ENCODE measurements around the gene ITGA1. TPM values are rescaled to one million over a fixed set of nuclear protein-coding genes. Genes with fewer than 3 reads are reported as not detected.
"Not testable (repeated sequence)": the region's sequence is repeated elsewhere in the genome, so short reads cannot be mapped to it uniquely, and the experiment has no call there.

The ITGA1 gene
- polyA plus RNA-seq, 1 experiment, result 148 TPM

DNA sequence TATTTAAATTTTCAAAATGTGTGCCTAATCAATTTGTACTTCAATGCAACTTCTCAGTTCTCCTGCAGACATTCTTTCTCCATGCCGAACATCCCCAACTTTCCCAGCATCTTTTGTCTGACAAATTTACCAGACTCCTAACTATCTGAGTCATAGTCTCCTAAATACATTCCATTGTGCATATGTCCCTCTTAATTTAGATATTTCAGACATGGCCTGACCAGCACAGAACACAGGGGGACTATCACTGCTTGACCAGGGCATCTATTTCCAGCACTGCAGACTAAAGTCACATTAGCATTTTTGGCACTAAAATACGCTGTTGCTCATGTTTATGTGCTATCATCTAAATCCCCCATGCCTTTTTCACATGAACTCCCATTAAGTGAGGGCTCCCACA is 71.9 kb downstream of the ITGA1 start:
- TF ChIP-seq, protein P1, sequence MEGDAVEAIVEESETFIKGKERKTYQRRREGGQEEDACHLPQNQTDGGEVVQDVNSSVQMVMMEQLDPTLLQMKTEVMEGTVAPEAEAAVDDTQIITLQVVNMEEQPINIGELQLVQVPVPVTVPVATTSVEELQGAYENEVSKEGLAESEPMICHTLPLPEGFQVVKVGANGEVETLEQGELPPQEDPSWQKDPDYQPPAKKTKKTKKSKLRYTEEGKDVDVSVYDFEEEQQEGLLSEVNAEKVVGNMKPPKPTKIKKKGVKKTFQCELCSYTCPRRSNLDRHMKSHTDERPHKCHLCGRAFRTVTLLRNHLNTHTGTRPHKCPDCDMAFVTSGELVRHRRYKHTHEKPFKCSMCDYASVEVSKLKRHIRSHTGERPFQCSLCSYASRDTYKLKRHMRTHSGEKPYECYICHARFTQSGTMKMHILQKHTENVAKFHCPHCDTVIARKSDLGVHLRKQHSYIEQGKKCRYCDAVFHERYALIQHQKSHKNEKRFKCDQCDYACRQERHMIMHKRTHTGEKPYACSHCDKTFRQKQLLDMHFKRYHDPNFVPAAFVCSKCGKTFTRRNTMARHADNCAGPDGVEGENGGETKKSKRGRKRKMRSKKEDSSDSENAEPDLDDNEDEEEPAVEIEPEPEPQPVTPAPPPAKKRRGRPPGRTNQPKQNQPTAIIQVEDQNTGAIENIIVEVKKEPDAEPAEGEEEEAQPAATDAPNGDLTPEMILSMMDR (IDR thresholded peaks at IDR 0.05; ENCODE audit: low read depth, low read length), result no peak
- Histone ChIP-seq H3K27ac (ENCODE audit: low read depth, low read length) (peak overlapping the region; percentile 71), H3K4me3 (ENCODE audit: low read depth, low read length) (no peak overlapping the region), H3K9me3 (ENCODE audit: control insufficient read depth, insufficient read depth, low read length) (no peaks in the 10 kb centered on the region), H3K27me3 (ENCODE audit: control insufficient read depth, insufficient read depth, low read length) (no peaks in the 10 kb centered on the region)
- POLR2A ChIA-PET, result no interaction called here
- no peak for DNase-seq (ENCODE audit: low read depth, low spot score)
- CTCF ChIA-PET, result no interaction called here

DNA sequence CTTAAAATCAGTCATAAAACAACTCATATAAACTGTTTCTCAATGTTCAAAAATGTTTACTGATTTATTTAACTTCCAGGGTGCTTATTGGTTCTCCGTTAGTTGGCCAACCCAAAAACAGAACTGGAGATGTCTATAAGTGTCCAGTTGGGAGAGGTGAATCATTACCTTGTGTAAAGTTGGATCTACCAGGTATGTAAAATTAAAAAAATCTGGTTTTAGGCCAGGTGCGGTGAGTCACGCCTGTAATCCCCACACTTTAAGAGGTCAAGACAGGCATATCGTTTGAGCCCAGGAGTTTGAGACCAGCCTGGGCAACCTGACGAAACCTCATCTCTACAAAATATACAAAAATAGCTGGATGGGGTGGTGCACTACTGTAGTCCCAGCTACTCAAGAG is 73.7 kb downstream of the ITGA1 start:
- Histone ChIP-seq H3K27ac (ENCODE audit: low read depth, low read length) (no peak overlapping the region), H3K4me3 (ENCODE audit: low read depth, low read length) (no peak overlapping the region), H3K9me3 (ENCODE audit: control insufficient read depth, insufficient read depth, low read length) (no peaks in the 10 kb centered on the region), H3K27me3 (ENCODE audit: control insufficient read depth, insufficient read depth, low read length) (no peaks in the 10 kb centered on the region)
- ChIA-PET POLR2A (no interaction called here), CTCF (no interaction called here)
- TF ChIP-seq, protein P1 (IDR thresholded peaks at IDR 0.05; ENCODE audit: low read depth, low read length), result no peak
- no peak for DNase-seq (ENCODE audit: low read depth, low spot score)

DNA sequence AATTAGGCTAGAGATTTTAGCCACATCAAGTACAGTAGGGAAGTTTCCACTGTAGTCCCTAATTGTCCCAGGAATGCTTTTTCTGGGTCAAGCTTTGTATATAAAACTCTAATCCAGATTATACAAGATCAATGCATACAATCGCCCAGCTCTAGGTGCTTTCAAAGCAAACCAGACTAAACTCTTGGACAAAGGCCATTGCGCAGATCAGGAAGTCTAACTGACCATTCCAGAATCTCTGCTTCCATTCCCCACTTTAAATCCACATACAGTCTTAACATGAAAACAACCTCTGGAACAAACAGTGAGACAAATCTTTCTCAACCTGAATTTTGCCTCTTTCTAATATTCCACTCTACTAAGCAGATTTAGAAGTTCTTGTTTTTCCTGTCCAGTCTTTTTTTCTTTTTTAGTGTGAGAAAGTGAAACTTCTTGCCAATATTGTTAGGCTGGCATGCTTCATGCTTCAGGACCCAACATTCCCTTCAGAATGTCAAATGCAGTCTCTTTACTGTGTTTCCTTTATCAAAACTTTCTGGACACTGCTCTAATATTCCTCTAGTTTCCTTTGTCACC is 76.1 kb downstream of the ITGA1 start:
- TF ChIP-seq, protein P1 (IDR thresholded peaks at IDR 0.05; ENCODE audit: low read depth, low read length), result no peak
- H3K27me3 ChIP-seq (ENCODE audit: control insufficient read depth, insufficient read depth, low read length), result no peaks in the 10 kb centered on the region
- no peak for DNase-seq (ENCODE audit: low read depth, low spot score)
- H3K4me3 ChIP-seq (ENCODE audit: low read depth, low read length), result no peak overlapping the region
- no peaks in the 10 kb centered on the region for H3K9me3 ChIP-seq (ENCODE audit: control insufficient read depth, insufficient read depth, low read length)
- CTCF ChIA-PET, result no interaction called here
- H3K27ac ChIP-seq (ENCODE audit: low read depth, low read length), result peak overlapping the region; percentile 71
- POLR2A ChIA-PET, result interaction anchor here (0.6 to 1.6 kb wide), 3 partner anchors 17 to 56 kb away, joined by 3 to 7 read pairs (median 6); no protein-coding TSS in a partner anchor

DNA sequence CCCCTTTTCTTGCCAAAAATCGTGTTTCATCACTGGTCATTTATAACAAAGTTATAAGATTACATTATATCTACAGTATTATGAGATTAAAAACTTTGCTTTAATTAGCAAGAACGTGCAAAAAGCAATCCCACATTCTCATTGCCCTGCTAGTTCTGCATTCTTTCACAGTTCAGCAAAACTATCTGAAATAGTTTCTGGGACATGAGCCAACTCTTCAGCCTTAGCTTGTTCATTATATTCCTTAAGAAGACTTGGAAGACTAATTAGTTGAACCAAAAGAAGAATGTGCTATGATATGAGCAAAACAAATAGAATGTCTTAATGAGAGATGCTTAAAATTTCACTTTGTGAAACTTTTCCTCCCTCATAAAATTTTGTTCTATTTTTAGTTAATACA is 76.7 kb downstream of the ITGA1 start:
- Histone ChIP-seq H3K4me3 (ENCODE audit: low read depth, low read length) (no peak overlapping the region), H3K9me3 (ENCODE audit: control insufficient read depth, insufficient read depth, low read length) (no peaks in the 10 kb centered on the region), H3K27ac (ENCODE audit: low read depth, low read length) (peak overlapping the region; percentile 62), H3K27me3 (ENCODE audit: control insufficient read depth, insufficient read depth, low read length) (no peaks in the 10 kb centered on the region)
- ChIA-PET CTCF (interaction anchor here (0.5 kb wide), 1 partner anchor 56 kb away, joined by 3 read pairs; no protein-coding TSS in a partner anchor), POLR2A (interaction anchor here (0.6 to 1.6 kb wide), 4 partner anchors 18 to 65 kb away, joined by 3 to 14 read pairs (median 6); no protein-coding TSS in a partner anchor)
- peak; percentile 56 for DNase-seq (ENCODE audit: low read depth, low spot score)
- TF ChIP-seq, protein P1 (IDR thresholded peaks at IDR 0.05; ENCODE audit: low read depth, low read length), result no peak

DNA sequence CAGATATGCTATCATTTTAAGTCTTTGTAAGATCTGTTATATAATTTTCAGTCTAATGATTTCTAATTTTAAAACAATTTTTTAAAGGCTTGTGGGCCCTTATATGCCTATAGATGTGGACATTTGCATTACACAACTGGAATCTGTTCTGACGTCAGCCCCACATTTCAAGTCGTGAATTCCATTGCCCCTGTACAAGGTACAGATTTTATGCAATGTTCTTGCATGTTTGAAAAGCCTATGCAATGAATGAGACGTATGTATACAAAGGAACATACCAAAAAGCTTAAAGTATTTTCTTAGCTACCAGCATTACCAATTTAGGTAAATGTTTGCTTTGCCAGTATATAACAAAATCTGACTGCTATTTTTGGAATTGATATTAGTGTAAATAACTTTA is 77.2 kb downstream of the ITGA1 start:
- no peaks in the 10 kb centered on the region for H3K27me3 ChIP-seq (ENCODE audit: control insufficient read depth, insufficient read depth, low read length)
- ChIA-PET CTCF (interaction anchor here (0.5 kb wide), 1 partner anchor 57 kb away, joined by 3 read pairs; no protein-coding TSS in a partner anchor), POLR2A (interaction anchor here (1.1 to 1.6 kb wide), 4 partner anchors 8 to 65 kb away, joined by 5 to 14 read pairs (median 6); no protein-coding TSS in a partner anchor)
- peak; percentile 92 for DNase-seq (ENCODE audit: low read depth, low spot score)
- no peak overlapping the region for H3K27ac ChIP-seq (ENCODE audit: low read depth, low read length)
- TF ChIP-seq, protein P1 (IDR thresholded peaks at IDR 0.05; ENCODE audit: low read depth, low read length), result no peak
- H3K4me3 ChIP-seq (ENCODE audit: low read depth, low read length), result no peak overlapping the region
- H3K9me3 ChIP-seq (ENCODE audit: control insufficient read depth, insufficient read depth, low read length), result no peaks in the 10 kb centered on the region

DNA sequence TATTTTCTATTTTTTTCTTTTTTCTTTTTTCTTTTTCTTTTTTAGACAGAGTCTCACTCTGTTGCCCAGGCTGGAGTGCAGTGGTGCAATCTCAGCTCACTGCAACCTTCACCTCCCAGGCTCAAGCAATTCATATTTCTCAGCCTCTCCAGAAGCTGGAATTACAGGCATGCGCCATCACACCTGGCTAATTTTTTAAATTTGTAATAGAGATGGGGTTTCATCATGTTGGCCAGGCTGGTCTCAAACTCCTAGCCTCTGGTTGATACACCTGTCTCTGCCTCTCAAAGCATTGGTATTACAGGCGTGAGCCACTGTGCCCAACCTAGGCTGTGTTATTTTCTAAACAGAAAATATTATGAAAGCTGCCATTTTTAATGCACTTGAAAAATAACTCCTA is 78.3 kb downstream of the ITGA1 start:
- POLR2A ChIA-PET, result interaction anchor here (1.1 to 1.6 kb wide), 2 partner anchors 9 to 67 kb away, joined by 5 to 14 read pairs; no protein-coding TSS in a partner anchor
- CTCF ChIA-PET; H3K9me3 ChIP-seq (ENCODE audit: control insufficient read depth, insufficient read depth, low read length); H3K27me3 ChIP-seq (ENCODE audit: control insufficient read depth, insufficient read depth, low read length); H3K27ac ChIP-seq (ENCODE audit: low read depth, low read length); H3K4me3 ChIP-seq (ENCODE audit: low read depth, low read length); DNase-seq (ENCODE audit: low read depth, low spot score): not testable (repeated sequence)
